ENCODE data around the gene YEATS2.

YEATS2 gene

GRCh38 chr3:183812761-183813445 is 115.3 kb downstream of the YEATS2 start:
- no peak for DNase-seq (ENCODE audit: low spot score)

- DNase-seq (ENCODE audit: low spot score): no peak
These were observed 116.6 kb downstream of the YEATS2 start for GRCh38 chr3:183814240-183814639.

- DNase-seq (ENCODE audit: low spot score): no peak
These were observed 118.0 kb downstream of the YEATS2 start for GRCh38 chr3:183815563-183815940.

DNA sequence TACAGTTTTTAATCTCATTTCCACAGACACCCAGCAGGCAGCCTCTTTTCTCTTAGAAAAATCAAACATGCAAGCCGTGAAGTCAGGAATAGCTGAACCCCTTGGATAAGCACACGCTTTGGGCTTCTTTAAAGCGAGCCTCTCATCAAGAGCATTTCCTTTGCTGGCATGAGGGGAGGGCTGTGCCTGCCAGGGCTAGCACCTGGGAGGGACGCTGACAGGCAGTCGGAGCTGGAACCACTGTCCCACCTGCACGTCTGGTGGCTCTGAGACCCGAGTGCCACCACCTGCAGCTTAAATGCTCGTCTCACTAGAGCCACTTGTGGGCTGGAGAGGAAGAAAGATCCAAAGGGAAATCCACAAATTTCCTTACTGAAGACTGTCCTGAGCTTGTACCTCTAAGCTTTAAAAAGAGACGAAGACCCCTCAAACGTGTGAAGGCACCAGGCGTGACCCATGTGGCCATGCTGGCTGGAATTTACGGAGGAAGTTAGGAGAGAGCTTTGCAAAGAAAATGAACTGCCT is 118.4 kb downstream of the YEATS2 start:
- DNase-seq (ENCODE audit: low spot score): no peak

DNA sequence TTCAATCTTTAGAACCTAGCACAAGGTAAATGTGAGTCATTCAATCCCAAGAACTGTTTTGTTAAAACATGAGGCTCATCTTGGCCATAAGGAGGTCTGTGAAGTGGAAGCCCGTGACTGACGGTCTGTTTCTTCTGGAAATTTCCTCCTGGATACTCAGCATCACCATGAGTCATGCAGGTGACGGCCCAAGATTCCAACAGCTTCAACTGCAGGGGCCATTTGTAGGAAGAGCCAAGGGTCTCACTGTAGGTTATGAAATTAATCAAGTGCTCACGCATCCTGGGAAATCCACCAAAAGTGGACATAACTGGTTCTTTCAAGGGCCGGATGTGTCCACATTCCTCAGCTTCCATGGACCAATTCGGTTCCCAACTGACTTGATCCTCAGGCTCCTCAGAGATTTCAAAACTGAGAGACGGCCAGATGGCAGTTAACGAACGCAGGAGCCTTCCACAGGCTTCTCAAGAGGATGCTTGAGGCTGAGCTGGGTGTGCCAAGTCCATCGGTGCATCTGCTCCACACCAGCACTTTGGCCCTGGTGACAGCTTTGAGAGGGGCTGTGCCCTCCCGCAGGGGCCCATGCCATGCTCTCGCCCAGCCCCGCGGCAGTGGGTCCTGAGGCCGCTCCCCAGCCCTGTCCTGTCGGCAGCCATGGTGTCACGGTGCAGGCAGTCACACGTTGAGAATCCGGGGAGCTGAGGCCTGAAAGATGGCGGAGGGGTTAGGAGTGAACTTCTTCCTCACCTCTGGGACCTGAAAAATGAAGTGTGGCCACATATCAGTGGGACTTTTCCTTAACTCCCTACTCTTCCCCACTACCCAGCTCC is 119.3 kb downstream of the YEATS2 start:
- DNase-seq (ENCODE audit: low spot score): no peak

- no peak for DNase-seq (ENCODE audit: low spot score)
These were observed 120.0 kb downstream of the YEATS2 start for GRCh38 chr3:183817639-183818038.

GRCh38 chr3:183818041-183818620 is 120.5 kb downstream of the YEATS2 start:
- no peak for DNase-seq (ENCODE audit: low spot score)

GRCh38 chr3:183818706-183819624 is 121.4 kb downstream of the YEATS2 start:
- no peak for DNase-seq (ENCODE audit: low spot score)

- DNase-seq (ENCODE audit: low spot score): peak; percentile 54
These were observed 122.2 kb downstream of the YEATS2 start for GRCh38 chr3:183819831-183820230.

- DNase-seq (ENCODE audit: low spot score): peak; percentile 38
These were observed 125.0 kb downstream of the YEATS2 start for GRCh38 chr3:183822631-183823030.

GRCh38 chr3:183823963-183824362 is 126.4 kb downstream of the YEATS2 start:
- DNase-seq (ENCODE audit: low spot score): no peak

DNA sequence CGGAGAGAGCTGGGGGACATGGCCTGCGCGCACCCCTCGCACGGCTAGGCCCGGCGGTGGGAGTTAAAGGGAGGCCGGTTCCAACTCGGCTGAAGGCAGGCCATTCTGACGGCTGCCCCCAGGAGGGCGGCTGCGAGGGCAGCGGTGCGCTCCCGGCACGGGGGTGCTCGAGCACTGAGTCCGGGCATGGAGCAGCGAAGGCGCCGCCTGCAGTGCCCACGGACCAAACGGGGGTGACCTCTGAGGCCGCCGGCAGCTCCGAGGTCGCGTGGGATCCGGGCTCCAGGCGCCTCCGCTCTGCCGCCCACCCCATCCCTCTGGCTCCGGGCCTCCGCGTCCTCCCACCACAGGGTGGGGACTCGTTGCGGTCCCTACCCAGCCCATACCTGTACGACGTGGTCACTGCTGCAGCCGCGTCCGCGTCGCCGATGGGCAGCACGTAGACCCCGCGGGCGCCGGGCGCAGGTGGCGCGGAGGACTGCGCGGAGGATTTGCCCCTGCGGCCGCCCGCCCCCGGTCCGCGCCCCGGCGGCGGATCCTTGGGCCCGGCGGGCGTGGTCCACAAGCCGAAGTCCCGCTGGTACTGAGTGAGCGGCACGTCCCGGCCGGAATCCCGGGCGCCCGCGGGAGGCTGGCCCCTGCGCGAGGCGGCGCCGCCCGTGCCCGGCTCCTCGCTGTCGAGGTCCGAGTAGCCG is 127.3 kb downstream of the YEATS2 start:
- peak; percentile 73 for DNase-seq (ENCODE audit: low spot score)

- peak; percentile 94 for DNase-seq (ENCODE audit: low spot score)
These were observed 128.0 kb downstream of the YEATS2 start, which contains the start of gene MAP6D1 for GRCh38 chr3:183825456-183826161. Gene MAP6D1 (minus strand): TSS chr3:183825577. CDS start chr3:183825547, 30 bp downstream.

DNA sequence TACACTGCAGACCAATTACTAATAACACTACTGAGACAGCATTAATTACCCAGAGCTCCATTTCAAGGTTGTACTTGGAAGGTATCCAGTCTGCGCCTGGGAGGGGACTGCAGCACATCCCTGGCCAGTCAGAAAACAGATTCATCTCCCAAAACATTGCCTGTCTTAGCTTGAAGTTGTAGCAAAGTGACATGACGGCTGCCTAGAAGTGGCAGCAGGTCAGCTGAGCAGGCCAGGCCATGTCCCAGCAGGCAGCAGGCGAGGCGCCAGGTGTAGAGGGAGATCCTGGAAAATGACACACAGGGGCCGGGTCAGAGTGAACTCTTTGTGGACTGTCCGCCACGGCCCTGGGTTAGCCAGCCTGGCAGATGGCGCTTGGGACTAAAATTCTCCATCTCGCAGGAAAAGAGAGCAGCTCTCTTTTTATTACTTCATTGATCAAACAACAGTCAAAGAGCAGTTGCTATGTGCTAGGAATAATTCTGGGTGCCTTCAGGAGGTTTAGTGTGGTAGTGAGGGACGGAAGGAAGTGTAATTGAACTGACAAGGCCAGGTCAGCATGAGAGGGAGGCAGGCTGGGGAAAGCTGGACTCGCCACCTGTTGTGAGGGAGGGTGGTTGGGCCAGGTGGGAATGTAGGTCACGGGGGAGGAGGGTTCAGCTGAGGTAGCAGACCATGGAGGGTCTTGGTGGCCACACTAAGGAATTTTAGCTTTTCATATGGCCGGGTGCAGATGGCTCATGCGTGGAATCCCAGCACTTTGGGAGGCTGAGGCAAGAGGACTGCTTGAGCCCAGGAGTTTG is 129.1 kb downstream of the YEATS2 start:
- no peak for DNase-seq (ENCODE audit: low spot score)

DNA sequence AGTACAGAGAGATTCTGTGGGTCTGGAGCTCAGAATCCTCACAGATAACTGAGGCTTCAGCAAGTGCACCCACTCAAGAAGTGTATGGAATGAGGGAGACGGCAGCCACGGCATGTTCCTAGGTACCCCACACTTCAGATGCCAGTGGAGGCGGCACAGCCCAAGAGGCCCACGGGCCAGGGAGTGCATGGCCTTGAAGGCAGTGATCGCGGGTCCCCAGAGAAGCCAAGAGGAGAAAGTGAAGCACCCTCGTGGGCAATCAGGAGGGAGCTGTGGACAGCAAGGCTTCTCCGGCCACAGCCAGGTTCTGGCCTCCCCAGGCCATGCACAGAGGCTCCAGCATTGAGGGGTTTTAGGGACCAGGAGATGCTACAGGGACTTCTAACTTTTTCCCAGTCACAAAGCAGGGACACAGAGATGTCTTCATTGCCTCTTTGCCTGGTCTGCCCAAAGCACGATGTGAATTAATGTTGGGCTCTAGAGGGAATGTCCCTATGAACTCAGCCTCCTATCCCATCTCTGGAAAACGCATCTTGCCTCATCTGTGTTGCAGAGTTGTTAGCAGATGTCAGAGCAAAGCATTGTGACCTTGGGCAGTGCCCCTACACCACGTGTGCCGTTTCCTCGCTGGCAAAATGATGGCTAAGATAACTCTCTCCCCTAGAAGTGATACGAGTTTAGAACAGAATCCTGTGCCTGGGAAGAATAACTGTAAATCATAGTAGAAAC is 130.4 kb downstream of the YEATS2 start:
- no peak for DNase-seq (ENCODE audit: low spot score)

DNA sequence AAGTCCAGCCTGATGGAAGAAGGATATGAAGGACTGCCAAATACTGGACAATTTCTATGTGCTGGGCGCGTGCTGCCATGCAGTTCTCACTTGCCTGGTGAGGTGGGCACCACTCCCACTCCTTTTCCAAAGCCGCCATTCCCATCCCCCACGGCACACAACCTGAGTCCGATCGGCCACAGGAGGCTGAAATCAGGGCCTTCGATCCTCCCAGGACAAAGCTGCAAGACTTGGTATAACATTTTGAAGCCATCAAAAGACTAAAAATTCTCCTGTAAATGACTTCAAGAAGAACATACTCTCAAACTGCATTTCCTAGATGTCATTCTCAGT is 130.9 kb downstream of the YEATS2 start:
- no peak for DNase-seq (ENCODE audit: low spot score)

DNA sequence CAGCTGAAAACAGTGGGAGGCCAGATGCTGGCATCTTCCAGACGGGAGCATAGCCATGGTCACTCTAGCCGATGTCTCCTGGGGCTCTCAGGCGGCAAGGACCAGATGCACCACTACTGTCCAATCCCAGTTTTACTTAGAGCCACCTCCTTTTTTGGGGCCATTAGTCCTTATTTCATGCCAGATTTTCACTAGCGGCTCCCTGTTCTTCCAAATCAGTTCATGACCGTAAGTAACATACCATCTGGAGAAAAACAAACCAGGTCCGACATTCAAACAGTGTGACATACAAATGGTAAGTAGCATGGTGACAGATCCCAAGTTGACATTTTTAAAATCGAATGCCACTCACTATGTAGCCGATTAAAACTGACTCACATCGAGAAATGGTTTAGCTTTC is 131.9 kb downstream of the YEATS2 start:
- DNase-seq (ENCODE audit: low spot score): no peak

GRCh38 chr3:183830187-183830586 is 132.6 kb downstream of the YEATS2 start:
- no peak for DNase-seq (ENCODE audit: low spot score)

DNA sequence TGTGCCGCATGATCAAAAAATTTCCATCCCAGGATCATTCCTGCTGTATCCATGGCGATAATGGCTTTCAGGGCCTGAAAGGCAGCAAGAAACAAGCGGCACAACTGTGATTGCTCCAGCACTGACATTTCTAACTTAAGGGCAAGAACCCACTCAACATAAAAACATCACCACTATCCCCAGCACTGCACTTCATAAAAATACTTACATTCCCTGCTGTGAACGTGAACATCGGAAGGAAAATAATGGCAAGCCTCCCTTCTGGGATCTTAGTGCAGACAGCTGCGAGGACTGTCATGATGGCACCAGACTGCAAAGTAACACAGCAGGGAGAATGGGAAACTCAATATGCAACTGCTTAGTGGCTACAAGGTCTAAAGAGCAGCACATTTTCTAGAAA is 135.9 kb downstream of the YEATS2 start:
- DNase-seq (ENCODE audit: low spot score): no peak

All from iPS-NIHi11 (cell line).